T-helper 22 cell (primary cell): ENCODE results near the gene PALS1.
"Not testable (repeated sequence)": the region's sequence is repeated elsewhere in the genome, so short reads cannot be mapped to it uniquely, and the experiment has no call there.

Source experiments
- DNase-seq: peaks from one replicate; pipeline ENCODE4 v3.0.0-alpha.2; 2020; ENCODE audit warnings: low read depth

PALS1 gene

GRCh38 chr14:67260965-67261364 is 19.7 kb downstream of the PALS1 start:
- no peak for DNase-seq

GRCh38 chr14:67263499-67264149 is 22.4 kb downstream of the PALS1 start:
- no peak for DNase-seq

- no peak for DNase-seq
These were observed 23.9 kb downstream of the PALS1 start for GRCh38 chr14:67265131-67265530.

- DNase-seq, result no peak
These were observed 26.5 kb downstream of the PALS1 start for GRCh38 chr14:67267576-67268328.

GRCh38 chr14:67268426-67269150 is 27.4 kb downstream of the PALS1 start:
- no peak for DNase-seq

- no peak for DNase-seq
These were observed 28.2 kb downstream of the PALS1 start for GRCh38 chr14:67269298-67270060.

- no peak for DNase-seq
These were observed 29.0 kb downstream of the PALS1 start for GRCh38 chr14:67270145-67270753.

GRCh38 chr14:67270933-67271332 is 29.7 kb downstream of the PALS1 start:
- no peak for DNase-seq

GRCh38 chr14:67273281-67273680 is 32.0 kb downstream of the PALS1 start:
- DNase-seq, result not testable (repeated sequence)

GRCh38 chr14:67276131-67276530 is 34.9 kb downstream of the PALS1 start:
- DNase-seq, result no peak

GRCh38 chr14:67280506-67280905 is 39.3 kb downstream of the PALS1 start:
- DNase-seq, result no peak

GRCh38 chr14:67285876-67286452 is 44.7 kb downstream of the PALS1 start:
- DNase-seq, result no peak
